ENCODE measurements around the gene PHETA2.

GRCh38 chr22:42084874-42085273 is 10.8 kb downstream of the PHETA2 start:
- TF ChIP-seq GABPB1 (CRISPR knock-in tag; IDR thresholded peaks at IDR 0.05): no peak
- TF ChIP-seq CTCF (IDR thresholded peaks at IDR 0.05): no peak
- TF ChIP-seq USF1 (CRISPR knock-in tag; IDR thresholded peaks at IDR 0.05): no peak
- TF ChIP-seq SP1 (CRISPR knock-in tag; conservative IDR thresholded peaks at IDR 0.05): no peak
- TF ChIP-seq, protein P1, sequence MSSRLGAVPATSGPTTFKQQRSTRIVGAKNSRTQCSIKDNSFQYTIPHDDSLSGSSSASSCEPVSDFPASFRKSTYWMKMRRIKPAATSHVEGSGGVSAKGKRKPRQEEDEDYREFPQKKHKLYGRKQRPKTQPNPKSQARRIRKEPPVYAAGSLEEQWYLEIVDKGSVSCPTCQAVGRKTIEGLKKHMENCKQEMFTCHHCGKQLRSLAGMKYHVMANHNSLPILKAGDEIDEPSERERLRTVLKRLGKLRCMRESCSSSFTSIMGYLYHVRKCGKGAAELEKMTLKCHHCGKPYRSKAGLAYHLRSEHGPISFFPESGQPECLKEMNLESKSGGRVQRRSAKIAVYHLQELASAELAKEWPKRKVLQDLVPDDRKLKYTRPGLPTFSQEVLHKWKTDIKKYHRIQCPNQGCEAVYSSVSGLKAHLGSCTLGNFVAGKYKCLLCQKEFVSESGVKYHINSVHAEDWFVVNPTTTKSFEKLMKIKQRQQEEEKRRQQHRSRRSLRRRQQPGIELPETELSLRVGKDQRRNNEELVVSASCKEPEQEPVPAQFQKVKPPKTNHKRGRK (CRISPR knock-in tag; IDR thresholded peaks at IDR 0.05; ENCODE audit: borderline replicate concordance): no peak
- no peak for TF ChIP-seq NFYB (CRISPR knock-in tag; conservative IDR thresholded peaks at IDR 0.05; ENCODE audit: low read depth)
- no peak for TF ChIP-seq ZNF138 (CRISPR knock-in tag; conservative IDR thresholded peaks at IDR 0.05)
- TF ChIP-seq IRF1 (CRISPR knock-in tag; IDR thresholded peaks at IDR 0.05): no peak
- TF ChIP-seq MLX (CRISPR knock-in tag; IDR thresholded peaks at IDR 0.05): no peak
- no peak for TF ChIP-seq JUN (CRISPR knock-in tag; IDR thresholded peaks at IDR 0.05)
- no peak for TF ChIP-seq RELA (CRISPR knock-in tag; IDR thresholded peaks at IDR 0.05; ENCODE audit: borderline replicate concordance)
- TF ChIP-seq CREM (CRISPR knock-in tag; IDR thresholded peaks at IDR 0.05): no peak
- no peak for TF ChIP-seq RORB (CRISPR knock-in tag; IDR thresholded peaks at IDR 0.05)
- no peak for TF ChIP-seq GRHL2 (CRISPR knock-in tag; IDR thresholded peaks at IDR 0.05; ENCODE audit: insufficient replicate concordance, severe bottlenecking)

All from WTC11 (cell line).